Measurements from ENCODE around the gene DXO.

Gene DXO

DNA sequence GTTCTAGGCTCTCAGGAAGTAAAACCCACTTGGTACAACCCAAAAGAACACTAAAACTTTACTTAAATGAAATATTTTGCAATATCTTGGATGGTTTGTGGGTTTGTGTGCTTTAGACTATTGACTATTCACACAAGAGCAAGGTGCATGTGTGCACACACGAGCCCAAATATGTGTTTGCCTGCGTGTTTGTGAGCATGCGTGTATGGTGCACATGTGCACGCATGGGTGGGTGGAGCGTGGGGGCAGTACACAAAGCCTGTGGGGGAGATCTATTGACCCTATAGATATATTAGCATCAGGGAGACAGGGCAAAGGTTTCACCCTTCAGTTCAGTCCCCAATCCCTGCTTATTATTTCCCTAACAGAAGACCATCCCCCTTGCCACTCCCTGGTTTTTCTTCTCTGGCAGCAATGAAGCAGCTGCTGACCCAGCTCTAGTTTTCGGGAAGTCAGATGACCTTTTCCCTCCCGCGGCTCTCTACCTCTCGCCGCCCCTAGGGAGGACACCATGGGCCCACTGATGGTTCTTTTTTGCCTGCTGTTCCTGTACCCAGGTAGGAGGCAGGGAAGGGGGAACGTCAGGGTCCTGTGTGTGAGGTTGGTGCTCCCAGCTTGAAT is 44.6 kb downstream of the DXO start, which contains the start of gene C2:
C2 (plus strand) TSS at position 476 of the 621 bp plus-strand sequence; CDS start at position 512, 36 bp downstream.
- DNase-seq (ENCODE audit: low read depth), result no peak

DNA sequence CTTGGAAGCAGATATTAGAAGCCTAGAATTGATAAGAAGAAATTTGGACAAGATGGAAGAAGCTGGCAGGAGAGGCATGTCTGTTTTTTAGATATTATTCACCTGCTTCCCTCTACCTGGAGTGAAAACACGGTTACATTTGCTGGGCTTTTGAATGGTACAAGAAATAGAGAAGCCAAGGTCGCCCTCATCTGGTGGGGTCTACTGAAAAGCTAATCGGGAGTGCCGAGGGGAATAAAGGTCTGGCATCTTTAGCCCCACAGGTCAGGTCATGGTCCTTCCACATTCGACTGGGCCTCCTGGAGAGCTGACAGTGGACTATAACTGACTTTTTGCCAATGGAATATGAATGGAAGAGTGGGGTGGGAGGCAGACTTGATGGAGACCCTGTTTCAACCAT is 49.0 kb downstream of the DXO start:
- DNase-seq (ENCODE audit: low read depth), result no peak

DNA sequence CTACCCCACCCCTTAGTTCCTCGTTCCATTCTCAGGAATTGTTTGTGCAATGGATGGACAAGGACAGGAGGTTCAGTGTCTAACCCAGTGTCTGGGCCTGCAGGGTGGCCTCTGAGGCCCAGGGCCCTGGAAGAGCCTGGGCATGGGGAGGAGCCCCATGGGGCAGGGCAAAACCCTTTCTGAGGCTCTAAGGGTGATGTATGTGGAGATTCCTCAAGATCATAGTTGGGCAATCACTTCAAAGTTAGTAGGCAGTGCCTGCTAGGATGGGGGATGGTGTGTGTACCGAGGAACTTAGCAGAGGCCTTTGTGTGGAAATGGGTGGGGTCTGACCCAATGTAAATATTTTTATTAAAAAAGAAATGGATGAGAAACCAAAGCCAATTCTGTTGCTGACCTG is 51.1 kb downstream of the DXO start:
- no peak for DNase-seq (ENCODE audit: low read depth)

All from HS-27A (cell line).